Ishikawa (cell line): ENCODE data around the gene SNRNP48.

ENCODE experiments used
- CEBPB ChIP-seq: IDR thresholded peaks from 2 replicates; pipeline ENCODE4 v1.6.1; 2012
- CREB1 ChIP-seq: IDR thresholded peaks from 2 replicates; pipeline ENCODE4 v1.6.1; 2012; ENCODE audit warnings: low read depth
- EGR1 ChIP-seq: IDR thresholded peaks from 2 replicates; pipeline ENCODE4 v1.6.1; 2012
- EP300 ChIP-seq: IDR thresholded peaks from 2 replicates; pipeline ENCODE4 v1.6.1; 2012; ENCODE audit warnings: borderline replicate concordance
- FOXM1 ChIP-seq: IDR thresholded peaks from 2 replicates; pipeline ENCODE4 v1.6.1; 2012; ENCODE audit warnings: low read depth, borderline replicate concordance
- MAX ChIP-seq: IDR thresholded peaks from 2 replicates; pipeline ENCODE4 v1.6.1; 2012
- NFIC ChIP-seq: IDR thresholded peaks from 2 replicates; pipeline ENCODE4 v1.6.1; 2012
- RAD21 ChIP-seq: IDR thresholded peaks from 2 replicates; pipeline ENCODE4 v1.6.1; 2012; ENCODE audit warnings: low read depth
- REST ChIP-seq: IDR thresholded peaks from 2 replicates; pipeline ENCODE4 v1.6.1; 2012; ENCODE audit warnings: low read depth, mild to moderate bottlenecking
- TAF1 ChIP-seq: IDR thresholded peaks from 2 replicates; pipeline ENCODE4 v1.6.1; 2012; ENCODE audit warnings: low read depth, mild to moderate bottlenecking
- TCF12 ChIP-seq: IDR thresholded peaks from 2 replicates; pipeline ENCODE4 v1.6.1; 2012; ENCODE audit warnings: low read depth
- TEAD4 ChIP-seq: IDR thresholded peaks from 2 replicates; pipeline ENCODE4 v1.6.1; 2012
- USF1 ChIP-seq: IDR thresholded peaks from 2 replicates; pipeline ENCODE4 v1.6.1; 2012
- YY1 ChIP-seq: IDR thresholded peaks from 2 replicates; pipeline ENCODE4 v1.6.1; 2012; ENCODE audit warnings: low read depth
- ZBTB7A ChIP-seq: IDR thresholded peaks from 2 replicates; pipeline ENCODE4 v1.6.1; 2012; ENCODE audit warnings: low read depth

SNRNP48 gene

GRCh38 chr6:7632501-7633290 is 42.7 kb downstream of the SNRNP48 start:
- TF ChIP-seq TEAD4 (no peak), MAX (no peak)

GRCh38 chr6:7633361-7633760 is 43.4 kb downstream of the SNRNP48 start:
- TF ChIP-seq TEAD4 (no peak), CREB1 (no peak), MAX (no peak), NFIC (no peak), EGR1 (no peak), TAF1 (no peak), CEBPB (no peak), YY1 (no peak), TCF12 (no peak), RAD21 (no peak), EP300 (no peak)

- no peak for TF ChIP-seq EGR1
- TF ChIP-seq CREB1, result no peak
- TF ChIP-seq FOXM1, result no peak
- TF ChIP-seq TAF1, result no peak
- TF ChIP-seq TCF12, result no peak
- no peak for TF ChIP-seq USF1
- no peak for TF ChIP-seq REST
- no peak for TF ChIP-seq TEAD4
- no peak for TF ChIP-seq CEBPB
- TF ChIP-seq RAD21, result no peak
- no peak for TF ChIP-seq YY1
- TF ChIP-seq MAX, result no peak
- no peak for TF ChIP-seq ZBTB7A
- no peak for TF ChIP-seq NFIC
- no peak for TF ChIP-seq EP300
Observed at GRCh38 chr6:7636151-7636550, 46.2 kb downstream of the SNRNP48 start.

GRCh38 chr6:7637533-7637932 is 47.5 kb downstream of the SNRNP48 start:
- TF ChIP-seq CEBPB (no peak), RAD21 (no peak), TCF12 (no peak), TAF1 (no peak), TEAD4 (no peak), NFIC (no peak), EGR1 (no peak), EP300 (no peak), MAX (no peak), USF1 (no peak)

GRCh38 chr6:7639427-7639826 is 49.4 kb downstream of the SNRNP48 start:
- TF ChIP-seq CREB1 (no peak), ZBTB7A (no peak), CEBPB (no peak), REST (no peak)

GRCh38 chr6:7640016-7640415 is 50.0 kb downstream of the SNRNP48 start:
- no peak for TF ChIP-seq RAD21
- TF ChIP-seq EGR1, result no peak
- no peak for TF ChIP-seq YY1
- no peak for TF ChIP-seq ZBTB7A
- no peak for TF ChIP-seq TEAD4
- no peak for TF ChIP-seq MAX
- TF ChIP-seq REST, result no peak
- no peak for TF ChIP-seq FOXM1
- no peak for TF ChIP-seq TAF1
- no peak for TF ChIP-seq TCF12
- TF ChIP-seq EP300, result no peak
